HepG2 (cell line): Measurements from ENCODE around the gene ILRUN. TPM values are rescaled to one million over a fixed set of nuclear protein-coding genes. Genes with fewer than 3 reads are reported as not detected.

Experiments
- JARID2 ChIP-seq: sonication (generic); formaldehyde crosslinking; IDR thresholded peaks from 2 replicates; pipeline ENCODE4 v1.8.1; 2023; ENCODE audit warnings: missing genetic modification reagents, inconsistent platforms; ENCODE audit not compliant: insufficient replicate concordance
- KDM2A ChIP-seq: sonication (generic); formaldehyde crosslinking; IDR thresholded peaks from 2 replicates; pipeline ENCODE4 v1.4.0; 2020; ENCODE audit warnings: low read depth, missing genetic modification reagents, borderline replicate concordance
- PCBP2 ChIP-seq: fragments of 200-400 bp; formaldehyde crosslinking; optimal IDR thresholded peaks from 2 replicates; pipeline ENCODE3; 2018; ENCODE audit warnings: low read length, low read depth; ENCODE audit not compliant: poor library complexity, severe bottlenecking
- SP2 ChIP-seq: sonication (generic); formaldehyde crosslinking; IDR thresholded peaks from 2 replicates; pipeline ENCODE4 v1.5.1; 2020; ENCODE audit warnings: mild to moderate bottlenecking, missing genetic modification reagents
- U2AF2 ChIP-seq: fragments of 200-400 bp; formaldehyde crosslinking; IDR thresholded peaks from 2 replicates; pipeline ENCODE4 v1.6.1; 2017; ENCODE audit warnings: low read depth, mild to moderate bottlenecking, low read length
- ZNF546 ChIP-seq: sonication (generic); formaldehyde crosslinking; conservative IDR thresholded peaks from 2 replicates; pipeline ENCODE4 v1.8.1; 2023; ENCODE audit warnings: mild to moderate bottlenecking, missing genetic modification reagents
- ZNF878 ChIP-seq: sonication (generic); formaldehyde crosslinking; IDR thresholded peaks from 2 replicates; pipeline ENCODE4 v1.8.1; 2023; ENCODE audit warnings: mild to moderate bottlenecking, missing genetic modification reagents, moderate library complexity
- polyA plus RNA-seq, 8 experiments: library from polyadenylated mRNA; depleted of rRNA in 3 of 8; stranded (reverse) in 7 of 8; unstranded in 1 of 8; fragments of >200 nt; fragmentation: Illumina TruSeq in 4 of 8; extraction: Trizol in 4 of 8; gene quantifications; 2 replicates each; pipeline versions ENCODE4 v1.2.1 to v1.2.3, GENCODE V29; 2011 to 2016; ENCODE audit warnings: low read depth in 4 of 8, missing spikeins in 1 of 8, mixed read lengths in 1 of 8; ENCODE audit not compliant: insufficient read depth in 1 of 8
- total RNA-seq, 5 experiments: library from RNA; depleted of rRNA; stranded (reverse); fragments of >200 nt; fragmentation: Illumina TruSeq; extraction: Trizol; gene quantifications; 2 replicates each; pipeline ENCODE4 v1.2.3, GENCODE V29; 2016; ENCODE audit warnings: low read depth in 1 of 5
- TF ChIP-seq, protein P1 (sequence below): sonication (generic); formaldehyde crosslinking; IDR thresholded peaks from 2 replicates; pipeline ENCODE4 v1.4.0; 2020; ENCODE audit warnings: missing genetic modification reagents
- TF ChIP-seq, protein P2 (sequence below): sonication (generic); formaldehyde crosslinking; IDR thresholded peaks from 2 replicates; pipeline ENCODE4 v1.5.0; 2020; ENCODE audit warnings: missing genetic modification reagents

Gene ILRUN
- total and polyA plus RNA-seq, 2 of the 13 experiments (the other 11 are each of a cell fraction or from before 2014, with no cell fraction given): 45.5 to 66.6 TPM

DNA sequence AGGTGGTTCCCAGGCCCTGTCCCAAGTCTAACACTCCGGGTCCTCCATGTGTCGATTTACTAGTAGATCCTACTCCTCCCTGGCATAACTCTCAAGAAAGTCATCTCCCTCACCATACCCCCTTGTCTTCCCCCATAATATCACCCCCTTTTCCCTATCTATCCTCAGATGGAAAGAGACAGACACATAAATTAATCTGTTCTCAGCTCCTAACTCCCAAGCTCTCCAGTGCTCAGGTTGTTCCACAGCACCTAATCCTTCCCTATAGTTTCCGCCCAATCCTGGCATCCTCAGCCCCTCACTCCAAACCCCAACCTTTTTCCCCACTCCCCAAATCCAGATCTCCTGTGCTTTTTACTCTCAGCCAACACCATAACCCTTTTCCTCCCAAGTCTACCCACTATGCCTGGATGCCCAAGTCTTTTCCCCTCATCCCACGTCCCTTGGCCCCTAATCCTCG lies 808 bp downstream of the ILRUN start (continued):
- TF ChIP-seq, protein P1, sequence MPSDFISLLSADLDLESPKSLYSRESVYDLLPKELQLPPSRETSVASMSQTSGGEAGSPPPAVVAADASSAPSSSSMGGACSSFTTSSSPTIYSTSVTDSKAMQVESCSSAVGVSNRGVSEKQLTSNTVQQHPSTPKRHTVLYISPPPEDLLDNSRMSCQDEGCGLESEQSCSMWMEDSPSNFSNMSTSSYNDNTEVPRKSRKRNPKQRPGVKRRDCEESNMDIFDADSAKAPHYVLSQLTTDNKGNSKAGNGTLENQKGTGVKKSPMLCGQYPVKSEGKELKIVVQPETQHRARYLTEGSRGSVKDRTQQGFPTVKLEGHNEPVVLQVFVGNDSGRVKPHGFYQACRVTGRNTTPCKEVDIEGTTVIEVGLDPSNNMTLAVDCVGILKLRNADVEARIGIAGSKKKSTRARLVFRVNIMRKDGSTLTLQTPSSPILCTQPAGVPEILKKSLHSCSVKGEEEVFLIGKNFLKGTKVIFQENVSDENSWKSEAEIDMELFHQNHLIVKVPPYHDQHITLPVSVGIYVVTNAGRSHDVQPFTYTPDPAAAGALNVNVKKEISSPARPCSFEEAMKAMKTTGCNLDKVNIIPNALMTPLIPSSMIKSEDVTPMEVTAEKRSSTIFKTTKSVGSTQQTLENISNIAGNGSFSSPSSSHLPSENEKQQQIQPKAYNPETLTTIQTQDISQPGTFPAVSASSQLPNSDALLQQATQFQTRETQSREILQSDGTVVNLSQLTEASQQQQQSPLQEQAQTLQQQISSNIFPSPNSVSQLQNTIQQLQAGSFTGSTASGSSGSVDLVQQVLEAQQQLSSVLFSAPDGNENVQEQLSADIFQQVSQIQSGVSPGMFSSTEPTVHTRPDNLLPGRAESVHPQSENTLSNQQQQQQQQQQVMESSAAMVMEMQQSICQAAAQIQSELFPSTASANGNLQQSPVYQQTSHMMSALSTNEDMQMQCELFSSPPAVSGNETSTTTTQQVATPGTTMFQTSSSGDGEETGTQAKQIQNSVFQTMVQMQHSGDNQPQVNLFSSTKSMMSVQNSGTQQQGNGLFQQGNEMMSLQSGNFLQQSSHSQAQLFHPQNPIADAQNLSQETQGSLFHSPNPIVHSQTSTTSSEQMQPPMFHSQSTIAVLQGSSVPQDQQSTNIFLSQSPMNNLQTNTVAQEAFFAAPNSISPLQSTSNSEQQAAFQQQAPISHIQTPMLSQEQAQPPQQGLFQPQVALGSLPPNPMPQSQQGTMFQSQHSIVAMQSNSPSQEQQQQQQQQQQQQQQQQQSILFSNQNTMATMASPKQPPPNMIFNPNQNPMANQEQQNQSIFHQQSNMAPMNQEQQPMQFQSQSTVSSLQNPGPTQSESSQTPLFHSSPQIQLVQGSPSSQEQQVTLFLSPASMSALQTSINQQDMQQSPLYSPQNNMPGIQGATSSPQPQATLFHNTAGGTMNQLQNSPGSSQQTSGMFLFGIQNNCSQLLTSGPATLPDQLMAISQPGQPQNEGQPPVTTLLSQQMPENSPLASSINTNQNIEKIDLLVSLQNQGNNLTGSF: no peak
- no peak for TF ChIP-seq KDM2A (CRISPR knock-in tag)
- no peak for TF ChIP-seq ZNF546 (CRISPR knock-in tag)
- TF ChIP-seq JARID2 (CRISPR knock-in tag): no peak
- TF ChIP-seq, protein P2, sequence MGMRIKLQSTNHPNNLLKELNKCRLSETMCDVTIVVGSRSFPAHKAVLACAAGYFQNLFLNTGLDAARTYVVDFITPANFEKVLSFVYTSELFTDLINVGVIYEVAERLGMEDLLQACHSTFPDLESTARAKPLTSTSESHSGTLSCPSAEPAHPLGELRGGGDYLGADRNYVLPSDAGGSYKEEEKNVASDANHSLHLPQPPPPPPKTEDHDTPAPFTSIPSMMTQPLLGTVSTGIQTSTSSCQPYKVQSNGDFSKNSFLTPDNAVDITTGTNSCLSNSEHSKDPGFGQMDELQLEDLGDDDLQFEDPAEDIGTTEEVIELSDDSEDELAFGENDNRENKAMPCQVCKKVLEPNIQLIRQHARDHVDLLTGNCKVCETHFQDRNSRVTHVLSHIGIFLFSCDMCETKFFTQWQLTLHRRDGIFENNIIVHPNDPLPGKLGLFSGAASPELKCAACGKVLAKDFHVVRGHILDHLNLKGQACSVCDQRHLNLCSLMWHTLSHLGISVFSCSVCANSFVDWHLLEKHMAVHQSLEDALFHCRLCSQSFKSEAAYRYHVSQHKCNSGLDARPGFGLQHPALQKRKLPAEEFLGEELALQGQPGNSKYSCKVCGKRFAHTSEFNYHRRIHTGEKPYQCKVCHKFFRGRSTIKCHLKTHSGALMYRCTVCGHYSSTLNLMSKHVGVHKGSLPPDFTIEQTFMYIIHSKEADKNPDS (CRISPR knock-in tag): peak; percentile 76; the same call in 1 of the 2 replicates
- TF ChIP-seq ZNF878 (CRISPR knock-in tag): peak; percentile 6; the same call in 1 of the 2 replicates
- TF ChIP-seq SP2 (CRISPR knock-in tag): peak; percentile 18; the same call in 1 of the 2 replicates
- peak; percentile 53 for TF ChIP-seq PCBP2
- no peak for TF ChIP-seq U2AF2
- TF ChIP-seq, all 625 proteins: peak for 15
